CD4-positive, alpha-beta T cell treated with Interleukin-17A for 1 hour (primary cell): ENCODE measurements around the gene GRWD1.

ENCODE experiments used
- DNase-seq: peaks from one replicate; pipeline ENCODE4 v3.0.0-alpha.2; 2020

The GRWD1 gene

GRCh38 chr19:48428670-48429069 is 17.1 kb upstream of the GRWD1 start:
- no peak for DNase-seq

DNA sequence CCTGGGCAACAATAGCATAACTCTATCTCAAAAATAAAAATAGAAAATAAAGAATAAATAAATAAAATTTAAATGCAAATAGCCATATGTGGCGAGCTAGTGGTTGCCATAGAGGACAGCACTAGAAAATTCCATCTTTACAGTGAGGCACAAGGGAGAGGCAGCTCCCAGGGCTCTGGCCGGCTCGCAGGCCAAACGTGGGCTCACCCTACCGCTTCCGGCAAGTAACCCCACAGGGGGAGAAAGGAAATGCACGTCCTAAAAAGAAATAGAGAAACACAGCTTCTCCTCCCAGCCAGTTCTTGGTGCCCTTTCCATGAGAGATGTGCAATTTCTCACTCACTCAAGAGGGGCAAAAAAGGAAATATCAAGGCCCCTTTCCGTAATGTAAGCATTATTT is 12.4 kb upstream of the GRWD1 start:
- no peak for DNase-seq

DNA sequence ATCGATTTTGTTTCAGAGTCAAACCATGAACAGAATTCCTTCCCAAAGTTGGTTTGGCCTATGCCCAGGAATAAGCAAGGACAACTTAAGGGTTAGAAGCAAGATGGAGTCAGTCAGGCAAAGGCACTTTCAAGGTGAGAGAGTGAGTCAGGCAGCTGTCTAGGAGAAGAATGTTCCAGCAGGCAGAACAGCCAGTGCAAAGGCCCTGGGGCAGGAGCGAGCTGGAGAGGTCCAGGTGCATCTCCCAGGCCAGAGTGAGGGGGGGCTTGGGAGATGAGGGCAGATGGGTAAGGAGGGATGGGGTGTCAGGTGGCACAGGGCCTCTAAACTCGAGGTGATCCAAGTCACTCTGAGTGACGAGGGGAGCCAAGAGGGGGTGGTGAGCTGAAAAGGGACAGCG is 9.2 kb upstream of the GRWD1 start:
- no peak for DNase-seq

DNA sequence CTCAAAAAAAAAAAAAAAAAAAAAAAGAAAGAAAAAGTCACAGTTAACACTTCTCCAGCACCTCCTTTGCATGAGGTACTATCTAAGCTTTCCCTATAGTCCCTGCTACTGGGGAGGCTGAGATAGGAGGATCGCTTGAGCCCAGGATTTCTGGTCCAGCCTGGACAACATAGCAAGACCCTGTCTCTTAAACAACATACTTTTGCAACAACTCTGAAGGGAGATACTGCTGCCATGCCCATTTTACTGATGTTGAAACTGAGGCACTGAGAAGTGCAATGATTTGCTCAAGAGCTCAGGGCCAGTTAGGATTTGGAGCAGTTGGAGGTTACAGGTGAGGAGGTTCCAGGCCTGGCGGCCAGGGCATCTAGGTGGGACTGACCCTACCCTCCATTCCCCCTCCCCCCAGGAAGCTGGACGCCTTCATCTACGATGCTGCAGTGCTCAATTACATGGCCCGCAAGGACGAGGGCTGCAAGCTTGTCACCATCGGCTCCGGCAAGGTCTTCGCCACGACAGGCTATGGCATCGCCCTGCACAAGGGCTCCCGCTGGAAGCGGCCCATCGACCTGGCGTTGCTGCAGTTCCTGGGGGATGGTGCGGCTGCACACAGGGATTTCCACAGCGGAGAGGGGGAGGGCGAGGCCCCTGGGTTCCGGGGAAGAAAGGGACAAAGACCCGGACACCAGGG is 4.3 kb upstream of the GRWD1 start:
- no peak for DNase-seq

- no peak for DNase-seq
Observed at GRCh38 chr19:48442116-48443035, 3.4 kb upstream of the GRWD1 start.

DNA sequence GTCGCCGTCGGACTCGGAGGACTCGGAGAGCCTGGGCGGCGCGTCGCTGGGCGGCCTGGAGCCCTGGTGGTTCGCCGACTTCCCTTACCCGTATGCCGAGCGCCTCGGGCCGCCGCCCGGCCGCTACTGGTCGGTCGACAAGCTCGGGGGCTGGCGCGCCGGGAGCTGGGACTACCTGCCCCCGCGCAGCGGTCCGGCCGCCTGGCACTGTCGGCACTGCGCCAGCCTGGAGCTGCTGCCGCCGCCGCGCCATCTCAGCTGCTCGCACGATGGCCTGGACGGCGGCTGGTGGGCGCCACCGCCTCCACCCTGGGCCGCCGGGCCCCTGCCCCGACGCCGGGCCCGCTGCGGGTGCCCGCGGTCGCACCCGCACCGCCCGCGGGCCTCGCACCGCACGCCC is 2.5 kb upstream of the GRWD1 start:
- peak; percentile 9 for DNase-seq

DNA sequence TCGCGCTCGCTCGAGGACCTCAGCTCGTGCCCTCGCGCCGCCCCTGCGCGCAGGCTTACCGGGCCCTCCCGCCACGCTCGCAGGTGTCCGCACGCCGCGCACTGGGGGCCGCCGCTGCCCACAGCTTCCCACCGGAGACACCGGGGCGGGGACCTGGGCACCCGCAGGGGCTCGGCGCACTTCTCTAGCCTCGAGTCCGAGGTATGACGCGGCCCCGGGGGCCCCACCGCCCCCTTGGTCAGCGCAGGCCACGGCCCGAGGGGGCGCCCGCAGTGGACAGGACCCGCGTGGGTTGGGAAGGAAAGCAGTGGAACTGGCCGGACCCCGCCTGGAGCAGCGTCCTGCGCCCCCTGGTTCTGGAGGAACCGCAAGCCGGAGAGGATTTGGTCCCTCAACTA is 2.1 kb upstream of the GRWD1 start:
- DNase-seq: peak; percentile 2

DNA sequence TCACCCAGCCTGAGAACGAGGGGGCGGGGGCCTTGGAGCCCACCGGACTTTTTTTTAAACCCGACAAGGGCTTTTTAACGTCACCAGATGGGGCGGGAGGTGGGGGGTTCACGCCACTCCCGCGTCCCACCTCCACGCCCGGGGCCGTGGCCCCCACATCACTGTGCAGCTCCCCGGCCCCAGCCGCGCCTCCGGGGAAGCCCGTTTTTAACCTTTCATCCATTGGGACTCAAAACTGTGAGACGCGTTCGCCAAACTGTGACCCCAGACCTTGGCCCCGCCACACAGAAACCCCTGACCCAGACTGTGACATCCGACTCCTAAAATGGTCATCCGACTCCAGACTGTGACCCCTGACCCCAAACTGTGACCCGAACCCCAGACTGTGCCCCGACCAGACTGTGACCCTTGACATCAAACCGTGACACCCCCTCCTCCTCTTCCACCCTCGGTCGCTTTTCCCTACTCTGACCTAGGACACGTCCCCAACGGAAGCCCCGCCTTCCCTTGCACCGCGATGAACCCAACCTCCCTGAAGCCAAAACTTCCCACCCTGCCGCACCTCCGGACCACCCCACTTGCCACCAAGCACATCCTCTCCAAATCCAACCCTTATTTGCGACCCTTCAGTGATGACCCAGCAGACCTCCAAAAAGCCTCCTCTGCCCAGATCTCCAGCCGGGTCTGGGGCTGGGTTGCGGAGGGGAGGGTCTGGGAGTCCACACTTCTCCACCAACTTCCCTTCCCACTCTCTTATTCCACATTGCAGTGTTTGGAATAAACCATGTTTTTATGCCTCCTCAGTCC is 1.5 kb upstream of the GRWD1 start:
- peak; percentile 14 for DNase-seq

- no peak for DNase-seq
Observed at GRCh38 chr19:48444936-48445200, 915 bp upstream of the GRWD1 start.

DNA sequence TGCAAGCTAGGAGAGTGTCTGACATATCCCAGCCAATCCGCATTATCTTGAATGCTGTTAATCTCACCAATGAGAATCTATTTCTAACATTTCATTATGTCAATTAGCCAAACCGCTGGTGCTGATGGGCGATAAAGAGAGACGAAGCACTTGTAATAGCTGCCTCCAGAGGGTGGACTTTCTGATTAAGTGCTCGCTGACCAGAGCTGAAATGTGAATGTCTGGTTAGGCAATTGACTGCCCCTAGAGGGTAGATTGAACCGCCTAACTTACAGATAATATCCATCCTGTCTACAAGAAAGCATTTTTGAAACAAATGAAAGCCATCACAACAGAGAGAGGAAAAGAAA is 552 bp upstream of the GRWD1 start:
- peak; percentile 60 for DNase-seq

- no peak for DNase-seq
Observed at GRCh38 chr19:48446579-48446978, 796 bp downstream of the GRWD1 start.

DNA sequence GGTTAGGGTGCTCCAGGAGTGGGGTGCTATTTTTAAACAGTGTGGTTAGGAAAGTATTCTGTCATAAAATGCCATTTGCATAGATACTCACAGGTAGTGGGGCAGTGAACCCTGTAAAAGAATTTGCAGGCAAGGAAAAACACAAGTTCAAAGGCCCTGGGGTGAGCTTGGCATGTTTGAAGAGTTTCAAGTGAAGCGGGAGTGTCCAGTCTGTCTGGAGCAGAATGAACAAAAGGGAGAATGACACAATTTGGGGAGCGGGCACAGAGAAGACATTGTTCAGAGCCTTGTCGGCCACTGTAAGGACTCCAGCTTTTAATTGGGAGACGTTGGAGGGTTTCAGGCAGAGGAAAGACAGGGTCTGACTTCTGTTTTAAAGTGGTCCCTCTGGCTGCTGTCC is 2.8 kb downstream of the GRWD1 start:
- no peak for DNase-seq

GRCh38 chr19:48450441-48450840 is 4.7 kb downstream of the GRWD1 start:
- DNase-seq: no peak

- DNase-seq: no peak
Observed at GRCh38 chr19:48450863-48451262, 5.1 kb downstream of the GRWD1 start.

GRCh38 chr19:48451624-48452023 is 5.8 kb downstream of the GRWD1 start:
- no peak for DNase-seq

GRCh38 chr19:48452289-48453190 is 6.8 kb downstream of the GRWD1 start:
- no peak for DNase-seq

DNA sequence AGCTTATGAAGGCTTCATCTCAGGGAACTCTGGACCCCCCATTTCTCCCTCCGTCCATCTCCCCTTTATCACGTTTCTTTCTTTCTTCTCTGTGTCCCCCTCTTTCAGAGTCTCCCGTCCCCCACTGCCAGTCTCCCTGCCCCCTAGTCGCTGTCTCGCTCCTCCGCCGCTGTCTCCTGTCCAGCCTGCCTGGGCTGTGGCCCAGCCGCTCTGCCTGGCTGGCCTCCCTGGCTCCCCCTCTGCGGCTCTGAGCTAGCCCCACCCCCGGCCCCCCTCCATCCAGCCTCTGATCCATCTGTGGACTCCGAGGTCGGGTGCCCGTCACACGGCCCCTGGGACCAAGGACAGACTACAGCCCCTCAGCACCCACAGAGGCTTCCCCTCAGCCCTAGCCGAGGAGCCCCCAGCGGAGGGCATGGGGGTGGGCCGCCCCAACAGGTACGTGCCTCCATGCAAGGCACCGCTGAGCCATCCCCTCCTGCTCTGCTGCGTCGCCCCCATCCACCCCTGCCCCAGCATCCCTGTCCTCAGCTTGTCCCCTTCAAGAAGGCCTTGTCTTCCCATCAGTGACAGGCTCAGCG is 8.5 kb downstream of the GRWD1 start:
- no peak for DNase-seq

GRCh38 chr19:48455171-48455907 is 9.6 kb downstream of the GRWD1 start, which contains the start of gene KCNJ14:
Gene KCNJ14, plus strand, starts transcription at chr19:48455574. Its CDS starts 6,151 bp downstream, at chr19:48461725.
- no peak for DNase-seq

DNA sequence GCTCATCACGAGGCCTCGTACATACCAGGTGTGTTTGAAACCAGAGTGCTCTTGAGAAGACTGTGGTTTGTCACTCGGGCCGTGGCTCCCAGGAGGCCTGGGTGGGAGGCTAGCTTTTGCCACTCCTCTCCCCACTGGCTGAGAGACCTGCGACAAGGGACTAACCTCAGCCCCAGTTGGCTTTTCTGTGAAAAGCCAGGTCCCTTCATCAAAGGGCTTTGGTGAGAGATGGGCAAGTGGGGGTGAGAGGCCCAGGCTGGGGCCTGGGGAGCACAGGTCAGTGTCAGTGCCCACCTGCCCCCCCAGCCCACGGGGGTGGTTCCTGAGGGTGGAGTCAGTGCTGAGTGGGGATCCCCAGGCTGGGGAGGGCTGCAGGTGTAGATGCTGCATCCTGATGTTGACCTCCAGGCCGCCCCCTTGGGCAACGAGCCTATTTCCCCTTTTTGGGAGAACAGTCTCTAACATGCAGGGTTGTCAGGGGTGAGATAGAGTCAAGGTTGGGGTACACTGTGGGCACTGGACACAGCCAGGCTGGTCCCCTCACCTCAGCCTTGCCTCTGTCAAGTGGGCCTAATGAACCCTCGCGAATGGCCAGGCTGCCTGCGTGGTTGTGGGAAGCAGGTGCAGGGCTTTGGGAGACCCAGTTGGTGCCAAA is 10.3 kb downstream of the GRWD1 start:
- DNase-seq: no peak

DNA sequence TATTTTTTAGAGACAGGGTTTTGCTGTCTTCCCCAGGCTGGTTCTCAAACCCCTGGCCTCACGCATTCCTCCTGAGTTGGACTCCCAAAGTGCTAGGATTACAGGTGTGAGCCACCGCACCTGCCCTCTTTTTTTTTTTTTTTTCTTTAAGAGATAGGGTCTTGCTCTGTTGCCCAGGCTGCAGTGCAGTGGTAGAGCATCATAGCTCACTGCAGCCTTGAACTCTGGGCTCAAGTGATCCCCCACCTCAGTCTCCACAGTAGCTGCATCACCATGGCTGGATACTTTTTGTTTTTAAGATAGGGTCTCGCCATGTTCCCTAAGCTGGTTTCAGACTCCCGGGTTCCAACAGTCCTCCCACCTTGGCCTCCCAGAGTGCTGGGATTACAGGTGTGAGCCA is 11.1 kb downstream of the GRWD1 start:
- DNase-seq: no peak

- DNase-seq: no peak
Observed at GRCh38 chr19:48458016-48458415, 12.2 kb downstream of the GRWD1 start.
